DOHH2 (cell line): ENCODE data around the gene SCAPER.

ENCODE experiments used
- H3F3A ChIP-seq: fragments of 200-600 bp; sonication (generic), shearing (Covaris generic); 2 replicates; pipeline ENCODE4 v1.6.0; 2016; ENCODE audit warnings: antibody characterized with exemption, mild to moderate bottlenecking; ENCODE audit not compliant: control insufficient read depth, insufficient read depth
- H3K27ac ChIP-seq: fragments of 200-600 bp; sonication (generic); 2 replicates; pipeline ENCODE4 v1.5.1; 2014; ENCODE audit warnings: low read depth, mild to moderate bottlenecking, low read length, moderate library complexity
- H3K27me3 ChIP-seq: fragments of 200-600 bp; sonication (generic); 2 replicates; pipeline ENCODE4 v1.6.1; 2014; ENCODE audit warnings: mild to moderate bottlenecking, low read length, mixed read lengths; ENCODE audit not compliant: control insufficient read depth
- H3K36me3 ChIP-seq: fragments of 200-600 bp; sonication (generic); 2 replicates; pipeline ENCODE4 v1.6.1; 2014; ENCODE audit warnings: mild to moderate bottlenecking, low read length, moderate library complexity, mixed read lengths; ENCODE audit not compliant: control insufficient read depth
- H3K4me1 ChIP-seq: fragments of 200-600 bp; sonication (generic); 2 replicates; pipeline ENCODE4 v1.6.1; 2014; ENCODE audit warnings: mild to moderate bottlenecking, low read length, mixed read lengths; ENCODE audit not compliant: control insufficient read depth
- H3K4me2 ChIP-seq: fragments of 200-600 bp; sonication (generic); 2 replicates; pipeline ENCODE4 v1.6.0; 2014; ENCODE audit warnings: mild to moderate bottlenecking, low read length, moderate library complexity
- H3K4me3 ChIP-seq: fragments of 200-600 bp; sonication (generic); 2 replicates; pipeline ENCODE4 v1.5.1; 2014; ENCODE audit warnings: mild to moderate bottlenecking, low read length, mixed read lengths
- H3K79me2 ChIP-seq: fragments of 200-600 bp; sonication (generic); 2 replicates; pipeline ENCODE4 v1.6.1; 2014; ENCODE audit warnings: mild to moderate bottlenecking, low read length, mixed read lengths; ENCODE audit not compliant: control insufficient read depth
- H3K9me2 ChIP-seq: fragments of 200-600 bp; sonication (generic); replicated peaks from 2 replicates; pipeline ENCODE4 v1.6.1; 2014; ENCODE audit warnings: mild to moderate bottlenecking, low read length, mixed read lengths; ENCODE audit not compliant: control insufficient read depth
- H3K9me3 ChIP-seq: fragments of 200-600 bp; sonication (generic); 2 replicates; pipeline ENCODE4 v1.6.1; 2014; ENCODE audit warnings: antibody characterized with exemption, low read length, mixed read lengths; ENCODE audit not compliant: control insufficient read depth, insufficient read depth
- H4K20me1 ChIP-seq: fragments of 200-600 bp; sonication (generic); 2 replicates; pipeline ENCODE4 v1.6.0; 2014; ENCODE audit warnings: low read depth, mild to moderate bottlenecking, antibody characterized with exemption, low read length, moderate library complexity; ENCODE audit not compliant: control insufficient read depth, insufficient read depth
- CTCF ChIP-seq: fragments of 200-600 bp; sonication (generic); IDR thresholded peaks from one replicate; pipeline ENCODE4 v1.5.1; 2014; ENCODE audit warnings: antibody characterized with exemption, mild to moderate bottlenecking, low read depth, low read length; ENCODE audit not compliant: poor library complexity, severe bottlenecking
- EZH2phosphoT487 ChIP-seq: fragments of 200-600 bp; sonication (generic); IDR thresholded peaks from 2 replicates; pipeline ENCODE4 v1.6.1; 2017; ENCODE audit warnings: borderline replicate concordance, mild to moderate bottlenecking, antibody characterized with exemption, low read length, moderate library complexity, mixed read lengths

Gene SCAPER

DNA sequence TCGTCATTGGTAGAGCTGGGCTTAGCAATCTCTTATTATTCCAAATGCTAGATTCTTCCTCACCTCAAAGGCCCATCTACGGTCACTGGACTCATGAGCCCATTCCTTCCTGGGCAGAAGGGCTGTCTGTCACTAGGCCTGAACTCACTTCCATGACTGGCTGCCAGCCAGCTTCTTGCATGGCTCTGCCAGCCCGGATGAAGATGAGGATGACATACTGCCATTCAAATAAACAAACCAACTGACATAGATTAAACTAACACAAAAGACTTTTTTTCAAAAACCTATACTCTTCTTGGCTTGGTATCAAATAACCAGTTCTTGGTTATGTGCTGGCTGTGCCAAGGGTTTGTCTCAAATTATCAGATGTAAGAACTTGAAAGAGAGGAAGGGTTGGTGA, 544.7 kb downstream of the SCAPER start:
- H3K79me2 ChIP-seq, result no peaks in the 10 kb centered on the region
- no peaks in the 10 kb centered on the region for H3F3A ChIP-seq
- H3K4me2 ChIP-seq, result no peak overlapping the region
- H3K9me2 ChIP-seq, result no peaks in the 10 kb centered on the region
- no peaks in the 10 kb centered on the region for H3K9me3 ChIP-seq
- H3K27me3 ChIP-seq, result peaks cover 5% of the 10 kb centered on the region; the same call in 1 of the 2 replicates
- H4K20me1 ChIP-seq, result no peaks in the 10 kb centered on the region
- no peak overlapping the region for H3K4me3 ChIP-seq
- H3K27ac ChIP-seq, result no peak overlapping the region
- TF ChIP-seq EZH2phosphoT487, result no peak
- no peak for TF ChIP-seq CTCF
- no peaks in the 10 kb centered on the region for H3K4me1 ChIP-seq
- H3K36me3 ChIP-seq, result no peaks in the 10 kb centered on the region

DNA sequence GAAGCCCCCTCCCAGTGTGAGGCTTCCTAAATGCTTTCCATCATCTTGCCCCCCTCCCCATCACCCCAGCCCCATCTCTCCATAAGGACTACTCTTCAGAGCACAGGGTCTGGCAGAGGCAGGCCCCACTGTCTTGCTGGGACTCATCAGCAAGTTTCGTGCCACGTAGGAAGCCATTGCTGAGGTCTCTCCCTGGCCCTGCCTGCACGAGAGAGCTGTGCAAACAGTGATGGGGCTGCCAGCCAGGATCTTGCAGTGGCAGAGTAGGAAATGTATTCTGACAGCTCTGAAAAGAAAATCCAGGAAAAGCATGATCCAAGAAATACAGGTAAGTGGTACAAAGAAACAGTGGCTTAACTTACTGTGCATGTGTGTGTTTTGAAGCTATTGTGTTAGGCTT, 546.0 kb downstream of the SCAPER start:
- no peaks in the 10 kb centered on the region for H3K4me1 ChIP-seq
- no peaks in the 10 kb centered on the region for H3K79me2 ChIP-seq
- H3F3A ChIP-seq, result no peaks in the 10 kb centered on the region
- H3K4me3 ChIP-seq, result no peak overlapping the region
- H3K9me3 ChIP-seq, result no peaks in the 10 kb centered on the region
- no peak overlapping the region for H3K4me2 ChIP-seq
- H3K27ac ChIP-seq, result no peak overlapping the region
- H3K36me3 ChIP-seq, result no peaks in the 10 kb centered on the region
- TF ChIP-seq EZH2phosphoT487, result no peak
- no peak for TF ChIP-seq CTCF
- H3K27me3 ChIP-seq, result 0 out of 2 replicates have a peak, but pooled peaks cover 4% of the 10 kb centered on the region
- H3K9me2 ChIP-seq, result no peaks in the 10 kb centered on the region
- H4K20me1 ChIP-seq, result no peaks in the 10 kb centered on the region

GRCh38 chr15:76358453-76358852, 546.7 kb downstream of the SCAPER start:
- H3K4me3 ChIP-seq, result no peak overlapping the region
- no peaks in the 10 kb centered on the region for H3F3A ChIP-seq
- H3K9me3 ChIP-seq, result no peaks in the 10 kb centered on the region
- no peaks in the 10 kb centered on the region for H3K79me2 ChIP-seq
- no peak overlapping the region for H3K4me2 ChIP-seq
- TF ChIP-seq CTCF (no peak), EZH2phosphoT487 (no peak)
- no peaks in the 10 kb centered on the region for H4K20me1 ChIP-seq
- H3K27me3 ChIP-seq, result 0 out of 2 replicates have a peak, but pooled peaks cover 4% of the 10 kb centered on the region
- H3K9me2 ChIP-seq, result no peaks in the 10 kb centered on the region
- H3K4me1 ChIP-seq, result no peaks in the 10 kb centered on the region
- no peaks in the 10 kb centered on the region for H3K36me3 ChIP-seq
- H3K27ac ChIP-seq, result no peak overlapping the region
